ENCODE measurements around the gene IL17D. TPM values are rescaled to one million over a fixed set of nuclear protein-coding genes. Genes with fewer than 3 reads are reported as not detected.

The IL17D gene
- total RNA-seq, 1 experiment from 2014 or later, result 1.2 TPM

- no peak for DNase-seq
- no CpG with 5 or more reads among the region's 1 CpG for WGBS (ENCODE audit: extremely low coverage, insufficient read length, low lambda C conversion rate)
These were observed 49.3 kb upstream of the IL17D start for GRCh38 chr13:20654156-20654555.

More at GRCh38 chr13:20654156-20654555, 49.3 kb upstream of the IL17D start:
- Histone ChIP-seq H2AFZ (ENCODE audit: low read length) (no peak overlapping the region), H3K23ac (ENCODE audit: insufficient read length, low read depth, low read length) (no peak overlapping the region), H2AK5ac (ENCODE audit: insufficient read length, low read length) (no peak overlapping the region), H3T11ph (ENCODE audit: low read length) (no peak overlapping the region), H3K4ac (ENCODE audit: low read depth, low read length) (no peak overlapping the region), H4K8ac (replicated peaks; ENCODE audit: insufficient read length, low read depth, low read length) (no peak overlapping the region), H3K9me3 (ENCODE audit: control insufficient read depth, low read depth, low read length) (no peaks in the 10 kb centered on the region), H3K27ac (ENCODE audit: insufficient read length, low read depth, low read length) (no peak overlapping the region), H3K56ac (ENCODE audit: insufficient read length, low read depth, low read length) (no peak overlapping the region), H4K20me1 (ENCODE audit: control insufficient read depth, insufficient read depth, insufficient read length) (no peaks in the 10 kb centered on the region), H3K14ac (ENCODE audit: insufficient read depth, low read length) (no peak overlapping the region), H2BK12ac (ENCODE audit: insufficient read length, low read depth, low read length) (no peak overlapping the region), H2BK15ac (ENCODE audit: low read depth, low read length) (no peak overlapping the region), H3K4me1 (ENCODE audit: insufficient read depth, low read length) (no peaks in the 10 kb centered on the region), H2BK120ac (ENCODE audit: low read depth, low read length, poor library complexity, severe bottlenecking) (no peak overlapping the region), H4K5ac (ENCODE audit: insufficient read length, low read depth, low read length) (no peak overlapping the region), H3K18ac (ENCODE audit: insufficient read length, low read depth, low read length) (no peak overlapping the region), H2BK20ac (ENCODE audit: low read depth, low read length, poor library complexity, severe bottlenecking) (no peak overlapping the region), H3K79me1 (ENCODE audit: insufficient read depth, low read depth, low read length, poor library complexity, severe bottlenecking) (no peaks in the 10 kb centered on the region), H3K27me3 (ENCODE audit: insufficient read depth, low read length) (no peaks in the 10 kb centered on the region), H3K79me2 (ENCODE audit: insufficient read depth, low read length) (no peaks in the 10 kb centered on the region), H3K4me2 (ENCODE audit: insufficient read depth, insufficient read length, low read length) (no peak overlapping the region), H4K91ac (ENCODE audit: insufficient read length, low read depth, low read length) (no peak overlapping the region), H3K9ac (ENCODE audit: extremely low read depth, insufficient read length, low read length) (no peak overlapping the region), H3K23me2 (ENCODE audit: insufficient read length, low read depth, low read length, poor library complexity, severe bottlenecking) (no peaks in the 10 kb centered on the region), H2BK5ac (ENCODE audit: insufficient read length, low read length) (no peak overlapping the region)
- no peak overlapping the region for H3K4me3 Mint-ChIP-seq
- no peak overlapping the region for H3K27ac Mint-ChIP-seq
- H3K9me3 Mint-ChIP-seq, result no peaks in the 10 kb centered on the region
- no peaks in the 10 kb centered on the region for H3K27me3 Mint-ChIP-seq (ENCODE audit: low read depth)
- no peaks in the 10 kb centered on the region for H3K4me1 Mint-ChIP-seq
- no peaks in the 10 kb centered on the region for H3K36me3 Mint-ChIP-seq (ENCODE audit: insufficient read depth in 1 of 3, low read depth in 3 of 3)
- TF ChIP-seq CTCF (conservative IDR thresholded peaks at IDR 0.05), result no peak

Data from H9 (cell line).